C4-2B (cell line): ENCODE results near the gene MCM6.
"Not testable (repeated sequence)": the region's sequence is repeated elsewhere in the genome, so short reads cannot be mapped to it uniquely, and the experiment has no call there.

Experiments used
- H3K27ac ChIP-seq: fragments of 450-650 bp; 2 replicates; pipeline ENCODE4 v1.5.1; 2017
- ZFX ChIP-seq: fragments of 450-650 bp; IDR thresholded peaks from 2 replicates; pipeline ENCODE4 v1.6.1; 2017
- TF ChIP-seq, protein P1 (sequence below): fragments of 450-650 bp; conservative IDR thresholded peaks from 2 replicates; pipeline ENCODE4 v1.5.1; 2017; ENCODE audit warnings: mild to moderate bottlenecking

MCM6 gene

DNA sequence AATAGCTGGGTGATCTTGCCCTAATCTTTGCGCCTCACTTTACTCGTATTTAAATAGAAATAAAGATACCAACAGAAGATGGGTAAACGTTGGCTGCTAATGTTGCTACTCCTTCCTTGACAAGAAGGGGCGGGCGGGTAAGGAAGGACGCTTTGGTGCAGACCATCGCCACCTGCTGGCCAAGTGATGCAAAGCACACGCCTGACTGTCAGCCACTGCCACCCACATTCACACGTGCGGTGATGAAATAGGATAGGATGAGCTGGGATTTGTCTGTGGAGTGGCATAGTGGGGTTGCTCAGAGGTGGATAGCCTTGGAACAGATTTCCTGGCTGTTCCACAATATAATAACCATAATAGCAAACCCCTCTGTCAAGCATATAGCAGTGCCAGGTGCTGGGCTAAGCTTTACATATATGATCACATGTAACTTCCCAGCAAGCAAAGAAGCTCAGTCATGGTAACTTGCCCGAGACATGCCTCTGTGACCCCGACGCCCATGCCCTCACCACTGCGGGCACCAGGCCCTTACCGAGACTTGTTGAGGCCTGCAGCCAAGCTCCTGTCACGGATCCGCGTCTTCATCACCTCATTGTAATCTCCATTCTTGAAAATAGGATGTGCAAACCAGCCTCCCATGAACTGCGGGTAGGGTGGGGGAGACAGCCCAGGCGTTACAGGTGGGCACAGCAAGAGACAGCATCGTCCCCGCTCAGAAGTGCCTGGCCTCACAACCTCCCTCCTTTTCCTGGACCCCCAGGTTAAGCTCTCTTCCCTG lies 78.6 kb downstream of the MCM6 start:
- no peak for TF ChIP-seq ZFX
- TF ChIP-seq, protein P1, sequence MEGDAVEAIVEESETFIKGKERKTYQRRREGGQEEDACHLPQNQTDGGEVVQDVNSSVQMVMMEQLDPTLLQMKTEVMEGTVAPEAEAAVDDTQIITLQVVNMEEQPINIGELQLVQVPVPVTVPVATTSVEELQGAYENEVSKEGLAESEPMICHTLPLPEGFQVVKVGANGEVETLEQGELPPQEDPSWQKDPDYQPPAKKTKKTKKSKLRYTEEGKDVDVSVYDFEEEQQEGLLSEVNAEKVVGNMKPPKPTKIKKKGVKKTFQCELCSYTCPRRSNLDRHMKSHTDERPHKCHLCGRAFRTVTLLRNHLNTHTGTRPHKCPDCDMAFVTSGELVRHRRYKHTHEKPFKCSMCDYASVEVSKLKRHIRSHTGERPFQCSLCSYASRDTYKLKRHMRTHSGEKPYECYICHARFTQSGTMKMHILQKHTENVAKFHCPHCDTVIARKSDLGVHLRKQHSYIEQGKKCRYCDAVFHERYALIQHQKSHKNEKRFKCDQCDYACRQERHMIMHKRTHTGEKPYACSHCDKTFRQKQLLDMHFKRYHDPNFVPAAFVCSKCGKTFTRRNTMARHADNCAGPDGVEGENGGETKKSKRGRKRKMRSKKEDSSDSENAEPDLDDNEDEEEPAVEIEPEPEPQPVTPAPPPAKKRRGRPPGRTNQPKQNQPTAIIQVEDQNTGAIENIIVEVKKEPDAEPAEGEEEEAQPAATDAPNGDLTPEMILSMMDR = peak; percentile 93
- no peak overlapping the region for H3K27ac ChIP-seq

DNA sequence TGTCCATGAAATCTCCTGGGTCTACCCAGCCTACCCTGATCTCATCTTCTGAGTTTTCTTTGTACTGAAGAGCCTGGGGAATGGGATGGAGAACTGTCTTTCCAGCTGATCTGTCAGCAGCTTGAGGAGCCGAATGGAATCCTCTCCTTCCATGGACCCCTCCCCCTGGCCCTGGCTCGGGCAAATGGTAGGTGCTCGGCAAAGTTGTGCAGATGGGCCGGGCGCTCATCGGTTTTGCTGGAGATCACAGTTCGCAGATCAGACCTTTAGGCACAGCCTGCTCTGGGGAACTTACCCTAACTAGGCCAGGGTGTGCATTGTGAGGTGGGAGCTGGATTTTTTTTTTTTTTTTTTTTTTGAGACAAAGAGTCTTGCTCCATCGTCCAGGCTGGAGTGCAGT lies 79.6 kb downstream of the MCM6 start:
- no peak overlapping the region for H3K27ac ChIP-seq
- no peak for TF ChIP-seq ZFX
- TF ChIP-seq, protein P1 = no peak

GRCh38 chr2:135795641-135796040 lies 80.6 kb downstream of the MCM6 start:
- H3K27ac ChIP-seq = not testable (repeated sequence)

DNA sequence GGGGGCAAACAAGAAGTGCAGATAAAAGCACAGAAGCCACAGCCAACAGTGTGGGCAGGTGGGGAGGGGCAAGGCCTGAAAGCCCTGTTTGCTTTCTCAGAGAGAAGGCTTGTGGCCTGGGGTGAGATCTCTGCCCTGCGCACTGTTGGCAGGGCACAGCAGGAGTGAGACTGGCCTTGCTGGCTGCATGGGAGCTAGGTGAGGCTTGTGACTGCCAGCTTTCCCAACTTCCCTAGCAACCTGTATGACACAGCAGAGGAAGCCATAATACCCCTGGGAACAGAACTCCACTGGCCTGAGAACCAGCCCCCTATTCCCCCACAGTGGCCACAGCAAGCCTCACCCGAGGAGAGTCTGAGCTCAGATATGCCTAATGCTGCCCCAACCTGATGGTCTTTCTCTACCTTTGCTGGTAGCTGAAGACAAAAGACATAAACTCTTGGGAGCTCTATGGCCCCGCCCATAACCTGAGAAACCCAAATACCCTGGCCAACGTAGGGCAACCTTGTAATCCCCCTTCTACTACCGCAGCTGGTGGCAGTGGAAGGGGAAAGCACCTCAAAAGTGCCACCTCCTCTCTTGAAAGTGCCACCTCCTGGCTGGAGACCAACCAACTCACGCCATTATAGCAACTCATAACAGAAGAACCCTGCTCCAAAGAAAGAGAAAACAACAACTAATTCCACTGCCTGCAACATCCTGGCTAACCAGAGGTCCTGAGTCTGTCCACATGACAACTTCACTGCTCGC lies 83.7 kb downstream of the MCM6 start:
- TF ChIP-seq ZFX = no peak
- TF ChIP-seq, protein P1 = no peak
- H3K27ac ChIP-seq = no peak overlapping the region

DNA sequence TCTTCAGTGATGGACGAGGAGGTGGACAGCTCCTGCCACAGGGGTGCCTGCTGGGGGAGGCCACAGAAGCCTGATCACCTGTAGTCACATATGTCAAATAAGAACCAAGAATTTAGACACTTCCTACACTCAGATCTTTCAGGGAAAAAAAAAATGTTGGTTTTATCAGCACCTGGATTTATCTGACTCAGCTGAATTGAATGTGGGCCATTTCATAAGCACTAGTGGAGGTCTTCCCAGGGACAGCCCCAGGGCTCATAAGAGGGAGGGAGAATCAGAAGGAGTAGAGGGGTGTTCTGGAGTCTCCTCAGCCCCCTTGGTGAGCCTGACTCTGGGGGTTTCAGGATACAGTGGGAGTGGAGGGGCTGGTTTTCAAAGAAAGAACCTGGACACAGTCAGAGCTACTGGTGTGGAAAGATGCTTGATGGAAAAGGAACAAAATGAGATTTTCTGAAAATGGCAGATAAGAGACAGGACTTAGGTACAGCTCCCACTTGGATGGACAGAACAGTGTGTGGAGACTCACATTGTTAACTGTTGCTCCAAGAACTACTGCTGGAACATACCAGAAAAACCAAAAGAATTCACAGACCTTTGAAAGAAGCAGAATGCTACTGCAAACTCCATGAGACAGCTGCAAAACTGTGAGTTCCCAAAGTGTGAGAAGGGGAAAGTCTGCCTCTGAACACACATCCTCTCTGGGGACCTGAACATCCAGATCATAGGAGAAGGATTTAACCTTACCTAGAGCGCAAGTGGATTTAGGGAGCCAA lies 84.6 kb downstream of the MCM6 start:
- TF ChIP-seq ZFX = no peak
- TF ChIP-seq, protein P1 = no peak
- no peak overlapping the region for H3K27ac ChIP-seq

DNA sequence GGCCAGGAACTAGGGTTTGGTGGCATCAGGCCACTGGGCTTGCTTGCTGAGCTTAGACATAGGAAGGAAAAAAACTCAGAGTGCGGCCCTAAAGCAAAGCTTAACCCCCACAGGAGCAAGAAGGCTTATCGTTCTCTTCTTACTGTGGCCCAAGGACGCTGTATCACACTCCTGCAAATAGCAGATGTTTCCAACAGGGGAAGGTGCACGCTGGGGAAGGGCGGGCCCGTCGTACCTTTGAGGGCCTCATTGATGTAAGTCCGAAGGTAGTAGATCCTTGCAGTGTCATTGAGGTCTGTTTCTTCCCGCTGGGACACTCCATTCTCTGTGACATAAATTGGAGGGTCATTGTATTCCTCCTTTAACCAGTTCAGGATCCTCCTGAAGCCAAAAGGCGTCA lies 85.8 kb downstream of the MCM6 start:
- TF ChIP-seq, protein P1 = no peak
- no peak for TF ChIP-seq ZFX
- no peak overlapping the region for H3K27ac ChIP-seq
